NB4 (cell line): ENCODE results near the gene ADORA2B.

Experiments used
- DNase-seq: peaks from one replicate; pipeline ENCODE4 v3.0.0; 2010; ENCODE audit warnings: low read depth
- H3K4me3 ChIP-seq: one replicate; pipeline ENCODE4 v1.5.1; 2011; ENCODE audit warnings: mild to moderate bottlenecking, low read depth, low read length, moderate library complexity
- CTCF ChIP-seq: IDR thresholded peaks from one replicate; pipeline ENCODE4 v1.5.1; 2012; ENCODE audit warnings: low read depth, low read length
- MYC ChIP-seq: IDR thresholded peaks from 2 replicates; pipeline ENCODE4 v1.6.1; 2011; ENCODE audit warnings: low read depth, low read length
- POLR2A ChIP-seq: IDR thresholded peaks from 2 replicates; pipeline ENCODE4 v1.6.1; 2011; ENCODE audit warnings: mild to moderate bottlenecking; ENCODE audit not compliant: insufficient read length; ENCODE audit errors: extremely low read depth
- TF ChIP-seq, protein P1 (sequence below): IDR thresholded peaks from 2 replicates; pipeline ENCODE4 v1.6.1; 2011; ENCODE audit warnings: low read depth, low read length

ADORA2B gene

DNA sequence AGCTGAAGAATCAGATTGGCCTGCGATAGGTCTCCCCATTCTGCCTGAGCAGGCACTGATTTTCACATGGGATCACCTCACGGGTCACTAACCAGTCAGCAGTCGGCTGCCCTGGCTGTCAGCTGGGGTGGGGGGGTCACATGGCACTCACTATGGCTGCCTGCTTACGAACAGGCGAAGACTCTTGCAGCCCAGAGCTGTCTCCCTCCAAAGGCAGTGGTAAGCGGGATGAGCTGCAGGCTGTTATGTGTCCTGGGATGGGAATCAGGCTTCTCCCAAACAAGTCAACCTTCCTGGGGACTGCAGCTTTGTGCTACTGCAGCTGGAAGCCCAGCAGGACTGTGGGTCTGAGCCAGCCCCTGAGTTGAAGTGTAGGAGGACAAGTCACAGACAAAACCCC, 29.0 kb upstream of the ADORA2B start:
- TF ChIP-seq, protein P1, sequence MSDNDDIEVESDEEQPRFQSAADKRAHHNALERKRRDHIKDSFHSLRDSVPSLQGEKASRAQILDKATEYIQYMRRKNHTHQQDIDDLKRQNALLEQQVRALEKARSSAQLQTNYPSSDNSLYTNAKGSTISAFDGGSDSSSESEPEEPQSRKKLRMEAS = no peak
- TF ChIP-seq POLR2A = no peak
- TF ChIP-seq CTCF = no peak
- no peak for TF ChIP-seq MYC
- no peak overlapping the region for H3K4me3 ChIP-seq
- DNase-seq = no peak

DNA sequence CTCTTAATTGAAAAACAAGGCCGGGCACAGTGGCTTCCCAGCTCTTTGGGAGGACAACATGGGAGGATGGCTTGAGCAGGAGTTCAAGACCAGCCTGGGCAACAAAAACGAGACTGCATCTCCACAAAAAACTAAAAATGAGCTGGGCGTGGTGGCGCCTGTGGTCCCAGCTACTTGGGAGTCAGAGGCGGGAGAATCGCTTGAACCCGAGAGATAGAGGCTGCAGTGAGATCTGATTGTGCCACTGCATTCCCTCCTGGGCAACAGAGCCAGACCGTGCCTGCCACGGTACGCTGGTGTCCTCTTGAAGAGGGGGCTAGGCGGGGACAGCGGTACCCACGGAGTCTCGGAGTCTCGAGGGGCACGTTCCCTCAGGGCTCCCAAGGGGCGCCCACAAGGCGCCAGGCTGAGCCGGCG, 27.9 kb upstream of the ADORA2B start:
- no peak for DNase-seq
- no peak overlapping the region for H3K4me3 ChIP-seq
- TF ChIP-seq MYC = no peak
- no peak for TF ChIP-seq CTCF
- TF ChIP-seq, protein P1 = no peak
- no peak for TF ChIP-seq POLR2A

- no peak for DNase-seq
- TF ChIP-seq CTCF (no peak), POLR2A (no peak), MYC (no peak)
- TF ChIP-seq, protein P1 = no peak
- H3K4me3 ChIP-seq = no peak overlapping the region
These were observed 27.4 kb upstream of the ADORA2B start for GRCh38 chr17:15917438-15918027.

- TF ChIP-seq, protein P1 = no peak
- TF ChIP-seq MYC (no peak), CTCF (no peak), POLR2A (no peak)
- no peak for DNase-seq
- no peak overlapping the region for H3K4me3 ChIP-seq
These were observed 26.7 kb upstream of the ADORA2B start for GRCh38 chr17:15918261-15918660.

DNA sequence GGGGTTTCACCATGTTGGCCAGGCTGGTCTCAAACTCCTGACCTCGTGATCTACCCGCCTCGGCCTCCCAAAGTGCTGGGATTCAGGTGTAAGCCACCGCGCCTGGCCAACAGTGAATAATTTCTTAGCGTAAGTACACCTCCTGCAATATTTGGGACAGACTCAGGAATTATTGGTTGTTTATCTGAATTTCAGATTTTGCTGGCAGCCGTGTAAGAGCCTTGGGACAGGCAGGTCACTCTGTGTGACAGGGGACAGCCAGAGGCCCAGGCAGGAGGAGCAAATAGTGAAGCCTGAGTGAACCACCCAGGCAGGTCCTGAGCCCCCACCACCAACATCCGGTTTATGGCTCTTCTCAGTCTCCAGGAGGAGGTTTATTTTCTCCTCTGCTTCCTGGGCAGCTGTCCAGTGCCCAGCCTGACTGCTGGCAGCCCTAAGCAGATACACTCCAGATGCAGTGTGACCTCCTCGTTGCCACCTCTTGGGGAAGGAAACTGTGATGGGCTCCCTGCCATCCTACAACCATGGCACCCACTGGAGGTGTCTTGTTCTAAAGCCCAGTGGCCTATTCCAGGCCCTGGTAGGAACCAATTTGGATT, 26.2 kb upstream of the ADORA2B start:
- no peak overlapping the region for H3K4me3 ChIP-seq
- TF ChIP-seq, protein P1 = no peak
- TF ChIP-seq POLR2A (no peak), MYC (no peak), CTCF (no peak)
- no peak for DNase-seq

GRCh38 chr17:15919466-15919865, 25.5 kb upstream of the ADORA2B start:
- no peak for DNase-seq
- TF ChIP-seq CTCF = no peak
- TF ChIP-seq, protein P1 = no peak
- TF ChIP-seq POLR2A = no peak
- no peak for TF ChIP-seq MYC

More at GRCh38 chr17:15919466-15919865, 25.5 kb upstream of the ADORA2B start:
- no peak overlapping the region for H3K4me3 ChIP-seq
